GM21360 (cell line): Measurements from ENCODE around the gene CEP89.
"Not testable (repeated sequence)": the region's sequence is repeated elsewhere in the genome, so short reads cannot be mapped to it uniquely, and the experiment has no call there.

Source experiments
- ATAC-seq: cut with Tn5 transposase; IDR thresholded peaks from one replicate; pipeline ENCODE4 v1.9.1; 2021; ENCODE audit warnings: mild to moderate bottlenecking, moderate library complexity; ENCODE audit not compliant: unreplicated experiment

CEP89 gene

DNA sequence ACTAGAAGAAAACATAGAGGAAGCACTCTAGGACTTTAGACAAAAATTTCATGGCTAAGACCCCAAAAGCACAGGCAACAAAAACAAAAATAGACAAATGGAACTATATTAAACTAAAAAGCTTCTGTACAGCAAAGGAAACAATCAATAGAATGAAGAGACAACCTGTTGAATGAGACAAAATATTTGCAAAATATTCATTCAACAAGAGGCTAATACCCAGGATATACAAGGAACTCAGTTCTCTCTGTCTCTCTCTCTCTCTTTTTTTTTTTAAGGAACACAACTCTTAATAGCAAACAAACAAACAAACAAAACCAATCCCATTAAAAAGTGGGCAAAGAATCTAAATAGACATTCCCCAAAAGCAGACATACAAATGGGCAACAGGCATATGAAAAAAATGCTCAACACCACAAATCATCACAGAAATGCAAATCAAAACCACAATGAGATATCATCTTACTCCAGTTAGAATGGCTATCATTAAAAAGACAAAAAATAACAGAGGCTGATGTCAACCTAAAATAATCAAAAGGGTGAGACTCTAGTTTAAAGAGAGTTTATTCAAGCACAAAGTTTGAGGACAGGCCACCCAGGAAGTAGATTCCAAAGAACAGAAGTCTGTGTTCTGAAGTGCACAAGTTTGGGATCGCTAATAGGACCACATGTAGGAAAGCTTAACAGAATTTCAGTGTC, 75.1 kb downstream of the CEP89 start:
- ATAC-seq, result no peak

DNA sequence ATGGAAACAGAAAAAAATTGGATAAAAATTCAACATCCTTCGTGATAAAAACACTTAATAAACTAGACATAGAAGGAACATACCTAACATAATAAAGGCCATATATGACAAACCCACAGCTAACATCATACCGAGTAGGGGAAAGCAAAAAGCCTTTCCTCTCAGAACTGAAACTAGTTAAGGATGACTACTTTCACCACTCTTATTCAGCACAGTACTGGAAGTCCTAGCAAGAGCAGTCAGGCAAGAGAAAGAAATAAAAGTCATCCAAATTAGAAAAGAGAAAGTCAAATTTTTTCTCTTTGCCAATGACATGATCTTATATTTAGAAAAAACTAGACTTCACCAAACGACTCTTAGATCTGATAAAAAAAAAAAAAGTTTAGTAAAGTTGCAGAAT, 76.4 kb downstream of the CEP89 start:
- ATAC-seq, result peak; percentile 68

- ATAC-seq, result no peak
Measured at GRCh38 chr19:32891609-32892008, 80.1 kb downstream of the CEP89 start.

GRCh38 chr19:32890841-32891240, 80.9 kb downstream of the CEP89 start:
- ATAC-seq, result no peak

DNA sequence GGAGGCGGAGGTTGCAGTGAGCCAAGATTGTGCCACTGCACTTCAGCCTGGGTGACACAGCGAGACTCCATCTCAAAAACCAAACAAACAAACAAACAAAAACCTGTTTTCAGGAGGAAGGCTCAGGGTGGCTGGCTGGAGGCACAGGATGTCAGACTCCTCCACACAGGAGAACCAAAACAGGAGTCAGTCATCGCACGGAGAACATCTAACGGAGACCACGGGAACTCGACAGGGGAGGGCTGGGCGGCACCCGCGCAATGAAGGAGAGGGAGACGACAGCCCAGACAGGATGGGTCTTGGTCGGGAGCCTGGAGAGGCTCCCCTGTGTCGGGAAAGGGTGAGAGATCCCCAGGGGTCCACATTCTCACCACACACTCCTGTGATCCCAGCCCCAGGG, 81.4 kb downstream of the CEP89 start:
- ATAC-seq, result no peak

- ATAC-seq, result no peak
Measured at GRCh38 chr19:32889137-32889934, 82.4 kb downstream of the CEP89 start.

DNA sequence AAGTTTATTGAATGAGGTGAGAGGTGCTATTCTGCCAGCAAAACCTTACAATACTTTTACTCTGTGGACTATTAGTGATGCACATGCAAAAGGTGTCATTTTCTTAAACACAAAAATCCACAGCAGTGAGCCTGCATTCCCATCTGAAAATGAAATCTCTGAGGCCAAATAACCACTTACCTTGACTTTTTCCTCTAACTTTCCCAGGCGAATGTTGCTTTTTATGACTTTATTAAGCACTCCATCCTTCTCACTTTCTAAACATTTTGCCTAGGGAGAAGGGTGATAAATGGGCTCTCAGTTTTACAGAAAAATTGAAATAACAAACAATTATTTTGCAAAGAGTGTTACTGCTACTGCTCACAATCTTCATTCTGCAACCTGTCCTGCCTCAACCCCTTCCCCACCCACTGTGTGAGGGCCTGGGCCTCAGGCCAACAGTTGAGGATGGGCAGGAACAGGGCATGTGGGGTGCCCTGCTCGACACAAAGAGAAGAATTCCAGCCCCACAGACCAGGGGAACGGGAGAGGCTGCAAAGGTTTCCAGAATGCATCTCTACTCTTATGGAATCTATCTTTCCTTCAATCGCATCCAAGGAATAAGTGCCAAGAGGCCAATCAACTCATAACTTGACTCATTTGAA, 84.1 kb downstream of the CEP89 start:
- no peak for ATAC-seq

DNA sequence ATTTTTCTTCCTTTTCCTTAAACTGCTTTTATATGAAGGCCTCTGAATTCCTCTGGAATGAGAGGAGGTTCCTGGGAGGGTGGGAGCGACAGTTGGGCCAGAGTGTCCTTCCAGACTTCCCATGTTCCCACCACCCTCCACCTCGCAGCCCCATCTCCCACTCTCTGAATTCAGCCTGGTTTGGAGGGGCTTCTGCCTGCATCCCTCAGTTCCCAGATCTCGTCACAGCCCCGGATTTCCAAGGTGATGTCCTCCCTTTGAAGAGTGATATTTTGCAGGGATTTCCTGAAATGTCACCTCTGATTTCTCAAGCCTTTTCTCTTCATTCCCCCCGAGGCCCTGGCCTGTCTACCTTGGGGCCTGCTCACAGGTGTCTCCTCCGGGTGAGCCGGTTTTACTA, 85.5 kb downstream of the CEP89 start:
- no peak for ATAC-seq

DNA sequence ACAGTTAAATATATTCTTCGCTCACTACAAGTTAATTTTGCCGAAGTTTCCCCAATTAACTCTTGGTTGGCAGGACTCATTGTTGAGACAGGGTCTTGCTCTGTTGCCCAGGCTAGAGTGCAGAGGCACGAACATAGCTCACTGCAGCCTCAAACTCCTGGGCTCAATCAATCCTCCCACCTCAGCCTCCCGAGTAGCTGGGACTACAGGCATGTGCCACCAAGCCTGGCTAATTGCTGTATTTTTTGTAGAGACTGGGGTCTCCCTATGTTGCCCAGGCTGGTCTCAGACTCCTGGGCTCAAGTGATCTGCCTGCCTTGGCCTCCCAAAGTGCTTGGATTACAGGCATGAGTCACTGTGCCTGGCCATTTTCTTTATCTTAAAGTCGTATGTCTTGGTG, 86.5 kb downstream of the CEP89 start:
- not testable (repeated sequence) for ATAC-seq

GRCh38 chr19:32881766-32882165, 90.0 kb downstream of the CEP89 start:
- ATAC-seq, result no peak

DNA sequence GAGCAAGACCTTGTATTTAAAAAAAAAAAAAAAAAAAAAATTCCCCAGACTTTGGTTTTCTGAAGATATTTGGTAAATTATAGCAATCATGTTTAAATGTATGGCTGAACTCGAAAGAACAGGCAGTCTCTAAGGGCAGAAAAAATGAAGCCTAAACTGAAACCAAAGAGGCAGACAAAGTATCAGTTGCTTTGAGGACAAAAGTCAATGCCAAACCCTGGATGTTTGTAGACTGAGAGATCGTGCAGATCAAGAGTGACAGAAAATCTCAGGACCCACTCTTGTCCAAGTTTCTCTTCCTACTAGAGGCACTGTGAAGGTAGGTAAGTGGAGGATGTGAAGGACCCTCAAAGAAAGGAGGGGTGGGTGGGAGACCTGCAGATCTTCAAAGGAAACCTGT, 91.1 kb downstream of the CEP89 start:
- no peak for ATAC-seq

- no peak for ATAC-seq
Measured at GRCh38 chr19:32879741-32880140, 92.0 kb downstream of the CEP89 start.

- no peak for ATAC-seq
Measured at GRCh38 chr19:32878988-32879387, 92.8 kb downstream of the CEP89 start.

DNA sequence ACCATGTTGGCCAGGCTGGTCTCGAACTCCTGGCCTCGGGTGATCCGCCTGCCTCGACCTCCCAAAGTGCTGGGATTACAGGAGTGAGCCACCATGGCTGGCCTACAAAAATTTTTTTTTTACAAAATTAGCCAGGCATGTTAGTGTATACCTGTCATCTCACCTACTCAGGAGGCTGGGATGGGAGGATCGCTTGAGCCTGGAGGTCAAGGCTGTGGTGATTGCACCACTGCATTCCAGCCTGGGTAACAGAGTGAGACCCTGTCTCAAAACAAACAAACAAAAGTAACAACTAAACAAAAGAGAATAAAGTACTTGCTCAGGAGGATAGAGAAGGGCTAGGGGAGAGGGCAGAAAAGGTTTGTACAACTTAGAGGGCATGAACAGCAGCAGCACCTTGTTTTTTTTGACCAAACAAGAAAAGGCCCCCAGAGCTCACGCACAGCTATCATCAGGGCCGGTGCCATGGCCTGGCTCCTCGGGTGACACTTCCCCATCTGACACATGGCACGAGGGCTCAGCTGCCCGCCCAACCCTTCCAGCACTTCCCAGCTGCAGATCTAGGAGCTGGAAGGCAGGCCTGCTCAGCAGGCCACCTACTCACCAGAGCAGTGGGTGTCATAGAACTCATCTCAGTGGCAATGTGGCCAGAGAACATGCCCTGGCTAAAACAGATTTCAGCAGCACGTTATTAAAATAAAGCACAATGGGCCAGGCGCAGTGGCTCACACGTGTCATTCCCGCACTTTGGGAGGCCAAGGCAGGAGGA, 93.6 kb downstream of the CEP89 start:
- ATAC-seq, result no peak

- ATAC-seq, result no peak
Measured at GRCh38 chr19:32877323-32877912, 94.3 kb downstream of the CEP89 start.

GRCh38 chr19:32876919-32877285, 94.9 kb downstream of the CEP89 start:
- ATAC-seq, result no peak

GRCh38 chr19:32876236-32876918, 95.4 kb downstream of the CEP89 start:
- ATAC-seq, result no peak

- ATAC-seq, result no peak
Measured at GRCh38 chr19:32875428-32875827, 96.3 kb downstream of the CEP89 start.

- ATAC-seq, result no peak
Measured at GRCh38 chr19:32874605-32875004, 97.2 kb downstream of the CEP89 start.

DNA sequence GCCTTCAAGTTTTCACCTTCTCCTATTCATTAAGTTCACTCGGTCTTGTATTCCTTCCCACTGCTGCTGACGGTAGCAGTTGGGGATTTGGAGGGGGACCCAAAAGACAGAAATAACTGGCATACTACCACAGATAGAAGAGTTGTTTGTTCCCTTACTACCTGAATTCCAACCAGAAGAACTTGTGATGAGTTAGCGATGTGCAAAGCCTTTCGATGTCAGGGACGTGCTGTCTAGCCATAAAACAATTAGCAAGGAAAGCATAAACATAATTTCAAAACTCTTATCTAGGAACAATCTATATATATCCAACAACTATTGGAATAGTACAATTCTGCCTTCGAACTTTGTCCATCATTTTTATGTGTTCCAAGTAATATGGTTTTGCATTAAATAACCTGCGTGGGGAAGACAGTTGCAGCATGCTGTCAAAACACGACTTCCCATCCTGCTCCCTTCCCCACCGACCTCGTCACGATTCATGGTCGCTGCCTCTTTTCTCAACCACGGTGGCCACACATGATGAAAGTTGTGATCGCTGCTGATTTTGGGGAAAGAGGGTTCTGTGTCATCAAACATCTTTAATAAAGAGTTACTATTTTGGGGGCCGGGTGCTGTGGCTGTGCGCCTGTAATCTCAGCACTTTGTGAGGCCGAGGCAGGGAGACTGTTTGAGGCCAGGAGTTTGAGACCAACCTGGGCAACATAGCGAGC, 98.4 kb downstream of the CEP89 start:
- no peak for ATAC-seq
